ENCODE results near the gene TBC1D19.

TBC1D19 gene

DNA sequence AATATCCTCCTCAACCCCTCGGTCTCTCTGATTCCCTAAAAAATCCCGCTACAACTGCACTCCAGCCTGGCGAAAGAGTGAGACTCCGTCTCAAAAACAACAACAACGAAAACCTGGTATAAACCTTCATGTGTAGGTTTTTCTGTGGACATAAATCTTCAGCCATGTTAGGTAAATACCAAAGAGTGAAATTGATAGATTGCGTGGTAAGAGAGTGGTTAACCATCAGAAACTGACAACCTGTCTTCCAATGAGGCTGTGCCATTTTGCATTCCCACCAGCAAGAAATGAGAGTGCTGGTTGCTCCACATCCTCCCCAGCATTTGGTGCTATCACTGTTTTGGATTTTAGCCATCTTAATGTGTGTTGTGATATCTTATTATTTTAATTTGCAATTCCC is 10.9 kb downstream of the TBC1D19 start:
- TF ChIP-seq, protein P1, sequence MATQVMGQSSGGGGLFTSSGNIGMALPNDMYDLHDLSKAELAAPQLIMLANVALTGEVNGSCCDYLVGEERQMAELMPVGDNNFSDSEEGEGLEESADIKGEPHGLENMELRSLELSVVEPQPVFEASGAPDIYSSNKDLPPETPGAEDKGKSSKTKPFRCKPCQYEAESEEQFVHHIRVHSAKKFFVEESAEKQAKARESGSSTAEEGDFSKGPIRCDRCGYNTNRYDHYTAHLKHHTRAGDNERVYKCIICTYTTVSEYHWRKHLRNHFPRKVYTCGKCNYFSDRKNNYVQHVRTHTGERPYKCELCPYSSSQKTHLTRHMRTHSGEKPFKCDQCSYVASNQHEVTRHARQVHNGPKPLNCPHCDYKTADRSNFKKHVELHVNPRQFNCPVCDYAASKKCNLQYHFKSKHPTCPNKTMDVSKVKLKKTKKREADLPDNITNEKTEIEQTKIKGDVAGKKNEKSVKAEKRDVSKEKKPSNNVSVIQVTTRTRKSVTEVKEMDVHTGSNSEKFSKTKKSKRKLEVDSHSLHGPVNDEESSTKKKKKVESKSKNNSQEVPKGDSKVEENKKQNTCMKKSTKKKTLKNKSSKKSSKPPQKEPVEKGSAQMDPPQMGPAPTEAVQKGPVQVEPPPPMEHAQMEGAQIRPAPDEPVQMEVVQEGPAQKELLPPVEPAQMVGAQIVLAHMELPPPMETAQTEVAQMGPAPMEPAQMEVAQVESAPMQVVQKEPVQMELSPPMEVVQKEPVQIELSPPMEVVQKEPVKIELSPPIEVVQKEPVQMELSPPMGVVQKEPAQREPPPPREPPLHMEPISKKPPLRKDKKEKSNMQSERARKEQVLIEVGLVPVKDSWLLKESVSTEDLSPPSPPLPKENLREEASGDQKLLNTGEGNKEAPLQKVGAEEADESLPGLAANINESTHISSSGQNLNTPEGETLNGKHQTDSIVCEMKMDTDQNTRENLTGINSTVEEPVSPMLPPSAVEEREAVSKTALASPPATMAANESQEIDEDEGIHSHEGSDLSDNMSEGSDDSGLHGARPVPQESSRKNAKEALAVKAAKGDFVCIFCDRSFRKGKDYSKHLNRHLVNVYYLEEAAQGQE (IDR thresholded peaks at IDR 0.05; ENCODE audit: insufficient read depth in 1 of 2, low read depth in 2 of 2, low read length in 2 of 2) = no peak
- TF ChIP-seq FOXP2 (optimal IDR thresholded peaks at IDR 0.05; ENCODE audit: borderline replicate concordance, extremely low read depth, extremely low read length, insufficient read depth) (no peak), TAF1 (IDR thresholded peaks at IDR 0.05; ENCODE audit: borderline replicate concordance, insufficient read depth, low read length) (no peak), POLR2AphosphoS5 (IDR thresholded peaks at IDR 0.05; ENCODE audit: low read depth, low read length) (no peak), SIN3A (IDR thresholded peaks at IDR 0.05; ENCODE audit: borderline replicate concordance, insufficient read depth, low read length) (no peak)

DNA sequence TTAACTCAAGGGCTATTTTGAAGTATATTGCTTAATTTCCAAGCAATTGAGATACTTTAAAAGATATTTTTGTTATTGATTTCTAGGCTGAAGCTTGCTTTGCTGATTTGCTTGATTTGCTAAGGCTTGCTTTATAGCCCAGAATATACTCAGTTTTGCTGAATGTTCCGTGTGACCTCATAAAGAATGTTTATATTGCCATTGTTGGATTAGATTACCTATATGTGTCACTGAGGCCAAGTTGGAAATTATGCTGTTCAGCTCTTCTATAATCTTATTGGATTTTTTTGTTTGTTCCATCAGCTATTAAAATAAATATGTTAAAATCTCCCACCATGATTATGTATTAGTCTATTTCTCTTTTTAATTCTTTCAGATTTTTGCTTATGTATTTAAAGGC is 13.0 kb downstream of the TBC1D19 start:
- TF ChIP-seq FOXP2 (optimal IDR thresholded peaks at IDR 0.05; ENCODE audit: borderline replicate concordance, extremely low read depth, extremely low read length, insufficient read depth) (no peak), POLR2AphosphoS5 (IDR thresholded peaks at IDR 0.05; ENCODE audit: low read depth, low read length) (no peak), TAF1 (IDR thresholded peaks at IDR 0.05; ENCODE audit: borderline replicate concordance, insufficient read depth, low read length) (no peak), SIN3A (IDR thresholded peaks at IDR 0.05; ENCODE audit: borderline replicate concordance, insufficient read depth, low read length) (no peak)
- TF ChIP-seq, protein P1 (IDR thresholded peaks at IDR 0.05; ENCODE audit: insufficient read depth in 1 of 2, low read depth in 2 of 2, low read length in 2 of 2) = no peak

DNA sequence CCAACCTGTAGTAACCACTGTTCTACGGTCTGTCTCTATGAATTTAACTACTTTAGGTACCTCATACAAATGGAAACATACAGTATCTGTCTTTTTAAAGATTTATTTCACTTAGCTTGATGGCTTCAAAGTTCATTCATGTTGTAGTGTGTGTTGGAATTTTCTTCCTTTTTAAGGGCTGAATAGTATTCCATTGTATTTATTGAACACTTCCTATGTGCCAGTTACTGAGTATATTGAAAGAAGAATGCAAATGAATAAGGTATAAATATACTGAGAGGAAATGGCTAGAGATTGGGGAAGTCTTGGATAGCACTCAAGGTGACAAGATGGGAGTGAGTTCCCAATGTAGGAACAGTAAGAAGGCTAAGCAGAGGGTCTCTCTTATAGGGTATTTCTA is 17.3 kb downstream of the TBC1D19 start:
- TF ChIP-seq FOXP2 (optimal IDR thresholded peaks at IDR 0.05; ENCODE audit: borderline replicate concordance, extremely low read depth, extremely low read length, insufficient read depth) (no peak), POLR2AphosphoS5 (IDR thresholded peaks at IDR 0.05; ENCODE audit: low read depth, low read length) (no peak), TAF1 (IDR thresholded peaks at IDR 0.05; ENCODE audit: borderline replicate concordance, insufficient read depth, low read length) (no peak), SIN3A (IDR thresholded peaks at IDR 0.05; ENCODE audit: borderline replicate concordance, insufficient read depth, low read length) (no peak)
- TF ChIP-seq, protein P1 (IDR thresholded peaks at IDR 0.05; ENCODE audit: insufficient read depth in 1 of 2, low read depth in 2 of 2, low read length in 2 of 2) = no peak

DNA sequence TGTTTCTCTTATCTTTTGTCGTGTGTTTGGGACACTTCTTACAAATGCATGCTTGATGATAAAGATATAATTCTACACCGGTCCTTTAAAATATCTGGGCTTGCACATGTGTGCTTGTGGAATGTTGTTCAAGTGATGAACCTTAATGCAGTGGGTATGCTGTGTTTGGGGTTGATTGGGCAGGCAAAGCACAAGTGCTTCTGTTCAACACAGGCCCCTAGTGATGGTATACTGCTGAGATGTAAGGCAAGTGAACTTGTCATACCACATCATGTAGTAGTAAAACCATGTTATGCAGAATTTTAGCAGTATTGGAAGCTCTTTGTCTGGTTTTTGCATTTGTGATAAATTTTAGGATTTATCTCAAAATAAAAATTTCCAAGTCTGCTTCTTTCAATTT is 23.9 kb downstream of the TBC1D19 start:
- TF ChIP-seq FOXP2 (optimal IDR thresholded peaks at IDR 0.05; ENCODE audit: borderline replicate concordance, extremely low read depth, extremely low read length, insufficient read depth) (no peak), TAF1 (IDR thresholded peaks at IDR 0.05; ENCODE audit: borderline replicate concordance, insufficient read depth, low read length) (no peak)
- TF ChIP-seq, protein P1 (IDR thresholded peaks at IDR 0.05; ENCODE audit: insufficient read depth in 1 of 2, low read depth in 2 of 2, low read length in 2 of 2) = no peak

DNA sequence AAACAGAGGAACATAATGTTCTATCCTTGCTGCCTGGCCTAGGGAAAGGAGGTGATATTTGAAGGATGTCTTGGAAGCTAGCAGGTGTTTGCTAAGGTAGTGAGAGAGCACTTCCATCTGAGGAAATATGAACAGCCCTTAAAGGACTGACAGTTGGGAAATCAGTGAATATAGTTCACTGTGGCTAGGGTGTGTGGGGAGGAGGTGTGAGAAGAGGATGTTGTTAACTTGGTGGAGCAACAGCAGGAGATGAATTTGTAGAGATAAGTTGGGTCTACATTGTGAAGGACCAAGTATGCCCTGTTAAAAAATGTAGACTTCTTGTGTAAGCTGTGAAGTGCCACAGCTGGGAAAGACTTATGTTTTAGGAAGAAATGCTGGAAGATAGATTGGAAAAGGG is 25.5 kb downstream of the TBC1D19 start:
- TF ChIP-seq POLR2AphosphoS5 (IDR thresholded peaks at IDR 0.05; ENCODE audit: low read depth, low read length) (no peak), SIN3A (IDR thresholded peaks at IDR 0.05; ENCODE audit: borderline replicate concordance, insufficient read depth, low read length) (no peak), FOXP2 (optimal IDR thresholded peaks at IDR 0.05; ENCODE audit: borderline replicate concordance, extremely low read depth, extremely low read length, insufficient read depth) (no peak), TAF1 (IDR thresholded peaks at IDR 0.05; ENCODE audit: borderline replicate concordance, insufficient read depth, low read length) (no peak)
- TF ChIP-seq, protein P1 (IDR thresholded peaks at IDR 0.05; ENCODE audit: insufficient read depth in 1 of 2, low read depth in 2 of 2, low read length in 2 of 2) = no peak

All from PFSK-1 (cell line).